HUDEP-2 (cell line): ENCODE data around the gene RELB.
"Not testable (repeated sequence)": the region's sequence is repeated elsewhere in the genome, so short reads cannot be mapped to it uniquely, and the experiment has no call there.

Experiments
- DNase-seq, 76 experiments: peaks; one replicate each; lab custom pipeline; 2025; ENCODE audit not compliant: unreplicated experiment in 76 of 76; lab: John Stamatoyannopoulos, UW

Gene RELB, protein sequence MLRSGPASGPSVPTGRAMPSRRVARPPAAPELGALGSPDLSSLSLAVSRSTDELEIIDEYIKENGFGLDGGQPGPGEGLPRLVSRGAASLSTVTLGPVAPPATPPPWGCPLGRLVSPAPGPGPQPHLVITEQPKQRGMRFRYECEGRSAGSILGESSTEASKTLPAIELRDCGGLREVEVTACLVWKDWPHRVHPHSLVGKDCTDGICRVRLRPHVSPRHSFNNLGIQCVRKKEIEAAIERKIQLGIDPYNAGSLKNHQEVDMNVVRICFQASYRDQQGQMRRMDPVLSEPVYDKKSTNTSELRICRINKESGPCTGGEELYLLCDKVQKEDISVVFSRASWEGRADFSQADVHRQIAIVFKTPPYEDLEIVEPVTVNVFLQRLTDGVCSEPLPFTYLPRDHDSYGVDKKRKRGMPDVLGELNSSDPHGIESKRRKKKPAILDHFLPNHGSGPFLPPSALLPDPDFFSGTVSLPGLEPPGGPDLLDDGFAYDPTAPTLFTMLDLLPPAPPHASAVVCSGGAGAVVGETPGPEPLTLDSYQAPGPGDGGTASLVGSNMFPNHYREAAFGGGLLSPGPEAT

GRCh38 chr19:45001087-45001739, at the start of gene RELB:
Gene RELB, plus strand, starts transcription at chr19:45001464. Its CDS starts 116 bp downstream, at chr19:45001580.
- DNase-seq, result peak in 75 of 76 experiments; percentile 32 to 97 (median 90)

DNA sequence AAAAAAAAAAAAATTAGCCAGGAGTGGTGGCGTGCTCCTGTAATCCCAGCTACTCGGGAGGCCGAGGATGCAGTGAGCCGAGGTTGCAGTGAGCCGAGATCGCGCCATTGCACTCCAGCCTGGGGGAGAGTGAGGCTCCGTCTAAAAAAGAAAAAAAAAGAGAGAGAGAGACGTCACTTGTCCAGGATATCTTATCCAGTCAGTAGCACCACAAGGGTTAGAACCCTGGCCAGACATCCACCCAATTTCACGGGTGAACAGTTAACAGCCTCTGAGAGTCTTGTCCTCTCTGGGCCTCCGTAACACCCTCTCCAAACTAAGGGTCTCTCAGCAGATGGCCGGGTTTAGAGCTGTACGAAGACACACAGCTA, 47.0 kb upstream of the RELB start:
- no peak for DNase-seq

GRCh38 chr19:44954649-44955504, 46.4 kb upstream of the RELB start, which contains the start of gene CLPTM1:
Gene CLPTM1, plus strand, starts transcription at chr19:44955380. Its CDS starts 16 bp downstream, at chr19:44955396.
- peak; percentile 66 to 99 (median 97) for DNase-seq

DNA sequence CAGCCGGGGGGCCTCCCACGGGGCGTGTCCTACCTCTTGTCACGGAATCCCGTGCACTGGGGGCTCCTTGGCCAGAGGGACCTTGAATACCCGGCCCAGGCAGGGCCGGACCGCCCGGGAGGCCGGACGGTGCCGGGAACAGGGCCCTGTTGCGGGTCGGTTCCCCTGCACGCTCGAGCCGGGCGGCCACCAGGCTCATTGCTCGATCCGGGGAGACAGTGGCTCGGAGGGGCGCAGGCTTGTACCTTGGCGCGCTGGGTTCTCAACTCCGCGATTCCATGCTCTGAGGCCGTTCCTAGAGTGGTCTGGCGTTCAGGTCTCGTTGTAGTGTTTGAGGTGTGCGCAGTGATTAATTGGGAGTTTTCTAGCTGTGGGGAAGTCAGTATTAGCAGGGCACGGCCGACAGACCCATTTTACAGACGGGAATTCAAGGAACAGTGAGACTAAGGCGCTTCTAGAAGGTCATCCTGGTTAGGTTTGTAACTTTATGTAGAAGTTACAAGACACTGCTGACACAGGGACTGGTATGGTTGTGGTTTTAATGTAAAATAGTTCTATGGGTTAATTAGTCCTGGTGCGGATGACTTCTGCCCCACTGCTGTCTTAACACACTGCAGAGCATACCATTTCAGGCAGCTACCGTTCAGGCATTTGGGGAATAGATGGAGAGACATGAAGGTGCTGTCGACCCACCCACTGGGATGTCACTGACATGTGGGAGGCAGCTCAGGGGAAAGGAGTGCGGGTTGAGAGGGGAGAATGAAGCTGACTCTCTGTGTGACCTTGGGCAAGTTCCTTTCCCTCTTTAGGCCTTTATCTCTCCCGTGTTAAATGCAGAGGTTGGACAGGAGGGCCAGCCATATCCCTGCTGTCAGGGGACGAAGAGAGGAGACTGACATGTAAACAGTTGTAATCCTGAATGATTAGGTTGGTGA, 45.5 kb upstream of the RELB start:
- DNase-seq, result peak in 7 of 76 experiments; percentile 11 to 40 (median 20)

GRCh38 chr19:44957526-44957925, 43.7 kb upstream of the RELB start:
- no peak for DNase-seq

DNA sequence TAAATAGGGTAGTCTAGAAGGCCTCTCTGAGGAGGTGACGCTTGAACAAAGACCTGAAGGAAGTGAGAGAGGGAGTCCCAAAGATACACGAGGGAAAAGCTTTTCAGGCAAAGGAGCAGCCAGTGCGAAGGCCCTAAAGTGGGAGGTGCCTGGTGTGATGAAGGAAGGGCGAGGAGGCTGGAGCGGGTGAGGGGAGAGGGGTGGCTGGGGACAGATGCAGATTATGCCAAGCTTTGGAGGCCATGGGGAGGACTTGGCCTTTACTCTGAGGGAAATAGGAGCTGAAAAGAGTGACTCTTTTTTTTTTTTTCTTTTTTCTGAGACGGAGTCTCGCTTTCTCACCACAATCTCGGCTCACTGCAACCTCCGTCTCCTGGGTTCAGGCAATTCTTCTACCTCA, 43.2 kb upstream of the RELB start:
- DNase-seq, result no peak

- no peak for DNase-seq
These were observed 41.6 kb upstream of the RELB start for GRCh38 chr19:44959691-44960090.

GRCh38 chr19:44960906-44961728, 40.1 kb upstream of the RELB start:
- DNase-seq, result no peak

GRCh38 chr19:44961821-44962220, 39.4 kb upstream of the RELB start:
- DNase-seq, result no peak

- DNase-seq, result no peak
These were observed 33.1 kb upstream of the RELB start for GRCh38 chr19:44968118-44968517.

GRCh38 chr19:44968670-44969069, 32.6 kb upstream of the RELB start:
- no peak for DNase-seq

DNA sequence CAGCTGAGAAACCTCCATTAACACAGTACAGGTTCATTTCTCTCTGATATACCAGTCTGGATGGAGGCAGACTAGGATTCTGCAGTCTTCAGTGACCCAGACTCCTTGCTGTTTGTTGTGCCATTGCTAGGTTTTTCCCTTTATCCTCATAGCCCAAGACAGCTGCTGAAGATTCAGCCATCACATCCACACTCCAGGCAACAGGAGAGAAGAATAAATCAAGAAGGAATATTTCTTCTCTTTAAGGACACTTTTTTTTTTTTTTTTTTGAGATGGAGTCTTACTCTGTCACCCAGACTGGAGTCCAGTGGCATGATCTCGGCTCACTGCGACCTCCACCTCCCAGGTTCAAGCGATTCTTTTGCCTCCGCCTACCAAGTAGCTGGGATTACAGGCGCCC, 31.8 kb upstream of the RELB start:
- DNase-seq, result no peak

- not testable (repeated sequence) for DNase-seq
These were observed 29.8 kb upstream of the RELB start for GRCh38 chr19:44971451-44971850.

GRCh38 chr19:44972802-44973201, 28.5 kb upstream of the RELB start:
- DNase-seq, result peak in 74 of 76 experiments; percentile 21 to 96 (median 85)

DNA sequence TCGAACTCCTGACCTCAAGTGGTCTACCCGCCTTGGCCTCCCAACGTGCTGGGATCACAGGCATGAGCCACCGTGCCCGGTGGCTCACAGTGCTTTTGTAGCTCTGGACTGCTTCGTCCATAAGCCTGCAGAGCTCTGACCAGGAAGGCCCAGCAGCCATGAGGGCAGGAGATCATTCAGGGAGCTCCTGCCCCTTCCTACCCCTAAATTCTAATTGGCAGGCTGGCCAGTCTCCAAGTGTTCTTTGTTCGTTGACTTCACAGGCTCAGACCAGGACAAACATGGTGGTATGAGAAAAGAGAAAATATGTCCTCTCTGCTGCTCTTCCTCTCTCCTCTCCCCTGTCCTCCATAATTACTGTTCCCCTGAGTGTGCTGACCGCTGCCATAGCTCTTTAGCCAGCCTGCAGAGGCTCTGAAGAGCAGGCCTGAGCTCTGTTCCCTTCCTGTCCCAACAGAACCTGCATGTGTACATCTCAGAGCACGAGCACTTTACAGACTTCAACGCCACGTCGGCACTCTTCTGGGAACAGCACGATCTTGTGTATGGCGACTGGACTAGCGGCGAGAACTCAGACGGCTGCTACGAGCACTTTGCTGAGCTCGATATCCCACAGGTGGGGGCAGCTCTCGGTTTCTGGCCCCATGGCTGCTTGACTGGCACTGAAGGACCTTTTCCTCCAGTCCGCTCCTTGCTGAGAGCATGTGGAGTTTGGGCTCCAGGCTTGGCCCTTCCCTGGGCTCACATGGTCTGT, 27.1 kb upstream of the RELB start:
- DNase-seq, result no peak

DNA sequence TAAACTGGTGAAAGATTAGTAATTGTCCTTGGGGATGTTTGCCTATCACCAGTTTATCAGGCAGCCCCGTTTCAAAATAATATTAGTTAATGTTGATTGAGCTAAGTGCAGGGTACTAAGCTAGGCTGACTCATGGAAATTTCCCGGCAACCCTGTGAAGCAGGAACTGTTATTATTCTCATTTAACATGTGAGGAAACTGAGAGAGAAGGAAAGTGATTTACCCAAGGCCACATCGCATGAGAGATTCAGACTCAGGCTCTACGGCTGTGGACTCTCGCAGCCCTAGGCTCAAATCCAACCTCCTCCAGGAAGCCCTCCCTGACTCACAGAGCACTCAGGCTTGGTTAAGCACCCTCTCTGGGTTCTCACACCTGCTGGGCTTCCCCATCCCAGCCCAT, 26.4 kb upstream of the RELB start:
- DNase-seq, result no peak

DNA sequence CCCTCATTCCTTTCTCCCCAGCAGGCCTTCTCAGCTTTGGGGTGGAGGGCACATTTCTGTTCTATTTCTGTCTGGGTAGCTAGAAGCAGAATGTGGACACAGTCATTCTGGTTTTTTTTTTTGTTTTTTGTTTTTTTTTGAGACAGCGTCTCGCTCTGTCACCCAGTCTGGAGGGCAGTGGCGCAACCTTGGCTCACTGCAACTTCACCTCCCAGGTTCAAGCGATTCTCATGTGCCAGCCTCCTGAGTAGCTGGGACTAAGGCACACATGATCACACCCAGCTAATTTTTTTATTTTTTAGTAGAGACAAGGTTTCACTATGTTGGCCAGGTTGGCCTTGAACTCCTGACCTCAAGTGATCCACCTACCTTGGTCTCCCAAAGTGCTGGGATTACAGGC, 25.8 kb upstream of the RELB start:
- no peak for DNase-seq

- no peak for DNase-seq
These were observed 17.3 kb upstream of the RELB start for GRCh38 chr19:44984005-44984404.
